SU-DHL-6 (cell line): ENCODE results near the gene SST.

Source experiments
- H2AFZ ChIP-seq: fragments of 200-600 bp; sonication (generic); 2 replicates; pipeline ENCODE4 v1.6.1; 2014; ENCODE audit warnings: low read depth, mild to moderate bottlenecking, moderate library complexity, mixed read lengths, antibody characterized with exemption, low read length; ENCODE audit not compliant: severe bottlenecking
- H3F3A ChIP-seq: fragments of 200-600 bp; shearing (Covaris generic); 2 replicates; pipeline ENCODE4 v1.6.0; 2016; ENCODE audit warnings: antibody characterized with exemption, mild to moderate bottlenecking; ENCODE audit not compliant: insufficient read depth
- H3K27ac ChIP-seq: fragments of 200-600 bp; sonication (generic); 2 replicates; pipeline ENCODE4 v1.5.1; 2016; ENCODE audit warnings: low read depth, mild to moderate bottlenecking, low read length, moderate library complexity, mixed read lengths
- H3K27me3 ChIP-seq: fragments of 200-600 bp; sonication (generic), shearing (Covaris generic); 2 replicates; pipeline ENCODE4 v1.6.0; 2014; ENCODE audit warnings: mild to moderate bottlenecking, low read length
- H3K36me3 ChIP-seq: fragments of 200-600 bp; sonication (generic); 2 replicates; pipeline ENCODE4 v1.6.1; 2014; ENCODE audit warnings: mild to moderate bottlenecking, low read length, mixed read lengths
- H3K4me2 ChIP-seq: fragments of 300-600, 200-600 bp; shearing (Covaris generic), sonication (generic); 2 replicates; pipeline ENCODE4 v1.6.0; 2014; ENCODE audit warnings: low read length, low read depth, mild to moderate bottlenecking; ENCODE audit not compliant: poor library complexity, severe bottlenecking
- H3K4me3 ChIP-seq: fragments of 200-600 bp; sonication (generic); 2 replicates; pipeline ENCODE4 v1.5.1; 2014; ENCODE audit warnings: antibody characterized with exemption, low read length, mild to moderate bottlenecking, mixed read lengths; ENCODE audit not compliant: insufficient read depth, poor library complexity, severe bottlenecking
- H3K79me2 ChIP-seq: fragments of 200-600 bp; sonication (generic); 2 replicates; pipeline ENCODE4 v1.6.1; 2014; ENCODE audit warnings: mild to moderate bottlenecking, low read length, moderate library complexity; ENCODE audit not compliant: insufficient read depth
- H3K9ac ChIP-seq: fragments of 200-600 bp; sonication (generic); 2 replicates; pipeline ENCODE4 v1.7.0; 2014; ENCODE audit warnings: mild to moderate bottlenecking, low read length
- H3K9me2 ChIP-seq: fragments of 200-600 bp; sonication (generic); replicated peaks from 2 replicates; pipeline ENCODE4 v1.6.1; 2014; ENCODE audit warnings: low read length; ENCODE audit not compliant: insufficient read depth
- H3K9me3 ChIP-seq: fragments of 200-600 bp; sonication (generic); 2 replicates; pipeline ENCODE4 v1.6.1; 2014; ENCODE audit warnings: low read length, mixed read lengths; ENCODE audit not compliant: insufficient read depth
- H4K20me1 ChIP-seq: fragments of 200-600 bp; sonication (generic); 2 replicates; pipeline ENCODE4 v1.6.1; 2014; ENCODE audit warnings: low read depth, mild to moderate bottlenecking, antibody characterized with exemption, low read length, moderate library complexity, mixed read lengths
- EZH2phosphoT487 ChIP-seq: fragments of 200-600 bp; sonication (generic), shearing (Covaris generic); conservative IDR thresholded peaks from 2 replicates; pipeline ENCODE4 v1.6.1; 2018; ENCODE audit warnings: mild to moderate bottlenecking, antibody characterized with exemption, low read length, moderate library complexity, mixed read lengths
- TF ChIP-seq, protein P1 (sequence below): fragments of 200-600 bp; sonication (generic); IDR thresholded peaks from one replicate; pipeline ENCODE4 v1.5.1; 2017; ENCODE audit warnings: antibody characterized with exemption, mild to moderate bottlenecking, low read length, moderate library complexity; ENCODE audit not compliant: insufficient read depth, poor library complexity, severe bottlenecking

Gene SST

DNA sequence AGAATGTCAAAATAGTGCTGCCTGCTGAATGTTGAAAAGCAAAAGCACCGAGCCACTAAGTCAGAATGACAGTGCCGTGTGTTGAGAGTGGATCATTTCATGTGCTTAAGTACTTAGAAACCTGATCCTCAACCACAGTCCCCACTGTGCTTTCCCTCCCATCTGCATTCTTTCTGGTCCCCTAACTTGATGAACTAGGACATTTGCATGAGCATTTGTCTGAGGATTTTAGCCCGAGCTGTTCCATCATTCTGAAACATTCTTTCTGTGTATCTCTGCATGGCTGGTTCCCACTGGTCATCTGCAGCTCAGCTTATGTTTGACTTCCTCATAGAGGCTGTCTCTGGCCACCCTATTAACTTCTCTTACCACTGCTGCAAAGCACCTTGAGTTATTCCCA lies 42.0 kb downstream of the SST start:
- Histone ChIP-seq H3K79me2 (no peaks in the 10 kb centered on the region), H3K9me3 (no peaks in the 10 kb centered on the region), H3F3A (no peaks in the 10 kb centered on the region), H3K27ac (no peak overlapping the region), H3K27me3 (no peaks in the 10 kb centered on the region), H3K9me2 (no peaks in the 10 kb centered on the region), H3K4me3 (no peak overlapping the region), H2AFZ (no peak overlapping the region), H3K9ac (no peak overlapping the region), H4K20me1 (no peaks in the 10 kb centered on the region), H3K36me3 (no peaks in the 10 kb centered on the region), H3K4me2 (no peak overlapping the region)
- no peak for TF ChIP-seq EZH2phosphoT487
- TF ChIP-seq, protein P1, sequence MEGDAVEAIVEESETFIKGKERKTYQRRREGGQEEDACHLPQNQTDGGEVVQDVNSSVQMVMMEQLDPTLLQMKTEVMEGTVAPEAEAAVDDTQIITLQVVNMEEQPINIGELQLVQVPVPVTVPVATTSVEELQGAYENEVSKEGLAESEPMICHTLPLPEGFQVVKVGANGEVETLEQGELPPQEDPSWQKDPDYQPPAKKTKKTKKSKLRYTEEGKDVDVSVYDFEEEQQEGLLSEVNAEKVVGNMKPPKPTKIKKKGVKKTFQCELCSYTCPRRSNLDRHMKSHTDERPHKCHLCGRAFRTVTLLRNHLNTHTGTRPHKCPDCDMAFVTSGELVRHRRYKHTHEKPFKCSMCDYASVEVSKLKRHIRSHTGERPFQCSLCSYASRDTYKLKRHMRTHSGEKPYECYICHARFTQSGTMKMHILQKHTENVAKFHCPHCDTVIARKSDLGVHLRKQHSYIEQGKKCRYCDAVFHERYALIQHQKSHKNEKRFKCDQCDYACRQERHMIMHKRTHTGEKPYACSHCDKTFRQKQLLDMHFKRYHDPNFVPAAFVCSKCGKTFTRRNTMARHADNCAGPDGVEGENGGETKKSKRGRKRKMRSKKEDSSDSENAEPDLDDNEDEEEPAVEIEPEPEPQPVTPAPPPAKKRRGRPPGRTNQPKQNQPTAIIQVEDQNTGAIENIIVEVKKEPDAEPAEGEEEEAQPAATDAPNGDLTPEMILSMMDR, result no peak

DNA sequence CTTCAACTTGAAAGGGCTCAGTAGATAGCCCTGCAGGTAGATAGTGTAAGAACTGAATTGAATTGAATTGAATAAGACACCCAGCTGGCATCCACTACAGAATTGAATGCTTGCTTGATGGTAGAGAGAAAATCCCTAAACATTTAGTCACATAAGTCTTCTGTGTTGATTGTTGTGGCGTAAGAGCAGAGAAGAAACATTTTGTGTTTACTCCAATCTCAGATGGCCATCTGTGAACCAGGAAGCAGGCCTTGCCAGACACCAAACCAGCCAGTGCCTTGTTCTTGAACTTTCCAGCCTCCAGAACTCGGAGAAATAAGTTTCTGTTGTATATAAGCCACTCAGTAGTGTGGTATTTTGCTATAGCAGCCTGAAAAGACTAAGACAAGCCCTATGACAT lies 43.6 kb downstream of the SST start:
- no peak overlapping the region for H3K9ac ChIP-seq
- no peaks in the 10 kb centered on the region for H3K9me2 ChIP-seq
- no peaks in the 10 kb centered on the region for H3K27me3 ChIP-seq
- no peaks in the 10 kb centered on the region for H4K20me1 ChIP-seq
- no peaks in the 10 kb centered on the region for H3F3A ChIP-seq
- no peak overlapping the region for H3K4me2 ChIP-seq
- H3K79me2 ChIP-seq, result no peaks in the 10 kb centered on the region
- no peaks in the 10 kb centered on the region for H3K36me3 ChIP-seq
- no peak overlapping the region for H3K27ac ChIP-seq
- no peak overlapping the region for H3K4me3 ChIP-seq
- TF ChIP-seq, protein P1, result no peak
- no peak for TF ChIP-seq EZH2phosphoT487
- H3K9me3 ChIP-seq, result no peaks in the 10 kb centered on the region
- H2AFZ ChIP-seq, result no peak overlapping the region

GRCh38 chr3:187624588-187624987 lies 45.6 kb downstream of the SST start:
- Histone ChIP-seq H3F3A (no peaks in the 10 kb centered on the region), H4K20me1 (no peaks in the 10 kb centered on the region), H2AFZ (no peak overlapping the region), H3K9ac (no peak overlapping the region), H3K4me2 (no peak overlapping the region), H3K9me3 (no peaks in the 10 kb centered on the region), H3K27me3 (no peaks in the 10 kb centered on the region), H3K79me2 (no peaks in the 10 kb centered on the region), H3K36me3 (no peaks in the 10 kb centered on the region), H3K9me2 (no peaks in the 10 kb centered on the region), H3K27ac (no peak overlapping the region), H3K4me3 (no peak overlapping the region)
- no peak for TF ChIP-seq EZH2phosphoT487
- TF ChIP-seq, protein P1, result no peak
